ENCODE data around the gene SLC25A29.

- TF ChIP-seq CTCF (conservative IDR thresholded peaks at IDR 0.05; ENCODE audit: low read length), result no peak; the same call in 1 of the 2 replicates
- TF ChIP-seq EZH2phosphoT487 (IDR thresholded peaks at IDR 0.05; ENCODE audit: borderline replicate concordance), result no peak
These were observed 27.1 kb downstream of the SLC25A29 start for GRCh38 chr14:100279133-100279532.

All from Loucy (cell line).